Measurements from ENCODE around the gene YWHAH.

YWHAH gene

DNA sequence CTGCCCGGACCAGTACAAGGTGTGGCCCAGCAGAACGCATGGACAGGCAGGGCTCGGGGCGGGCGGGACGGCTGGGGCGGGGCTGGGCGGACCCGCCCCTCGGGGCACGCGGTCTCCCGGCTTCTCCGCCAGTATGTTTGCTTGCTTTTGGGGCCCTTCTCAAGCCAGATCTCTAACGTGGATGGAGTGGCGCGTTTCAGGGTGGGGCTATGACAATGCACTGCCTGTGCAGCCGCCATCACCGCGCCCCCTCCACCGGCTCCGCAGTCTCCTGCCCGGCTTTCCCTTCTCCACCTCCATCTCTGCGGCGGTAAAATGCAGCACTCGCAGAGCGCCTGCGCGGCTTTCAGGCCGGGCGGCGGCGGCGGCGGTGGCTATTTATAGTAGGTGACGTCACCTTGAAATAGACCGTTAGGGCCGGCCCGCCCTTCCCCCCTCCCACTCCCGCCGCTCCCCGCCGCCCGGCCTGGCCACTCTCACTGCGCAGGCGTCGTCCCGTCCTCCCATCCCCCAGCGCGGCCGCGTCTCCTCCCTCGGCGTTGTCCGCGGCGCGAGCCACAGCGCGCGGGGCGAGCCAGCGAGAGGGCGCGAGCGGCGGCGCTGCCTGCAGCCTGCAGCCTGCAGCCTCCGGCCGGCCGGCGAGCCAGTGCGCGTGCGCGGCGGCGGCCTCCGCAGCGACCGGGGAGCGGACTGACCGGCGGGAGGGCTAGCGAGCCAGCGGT is at the start of gene YWHAH:
Gene YWHAH (plus strand): TSS at position 558 of the 722 bp plus-strand sequence. CDS start 199 bp downstream, outside the sequence.
- peak; percentile 98 for DNase-seq

DNA sequence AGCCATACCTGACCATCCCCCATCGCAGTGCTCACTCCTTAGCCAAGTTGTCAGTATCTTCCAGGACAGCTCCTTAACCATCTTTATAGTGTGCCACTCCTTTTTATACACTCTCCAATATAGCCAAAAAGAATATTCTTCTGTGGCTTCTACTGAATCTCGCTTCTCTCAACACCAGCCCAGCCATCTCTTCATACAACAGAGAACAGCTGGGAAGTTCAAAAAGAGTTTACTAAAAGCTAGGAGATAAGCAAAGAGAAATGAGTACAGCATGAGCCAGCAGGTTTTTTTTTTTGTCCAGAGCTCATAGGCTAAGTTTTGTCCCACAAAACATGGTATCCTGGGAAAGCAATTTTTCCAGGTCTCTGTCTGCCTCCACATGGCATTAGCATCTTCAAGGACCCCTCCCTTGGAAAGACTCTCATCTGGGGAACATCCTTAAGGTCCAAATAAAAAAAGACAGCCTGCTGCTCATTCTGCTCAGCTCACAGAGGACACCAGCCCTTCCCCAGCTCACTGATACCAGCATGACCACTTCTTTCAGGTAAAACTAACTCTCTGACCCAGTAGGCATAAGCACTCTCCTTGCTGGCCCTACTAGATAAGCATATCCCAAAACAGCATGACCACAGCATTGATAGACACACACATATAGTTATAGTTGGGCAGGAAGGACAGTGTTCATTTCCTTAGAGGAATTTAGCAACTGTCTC is 48.8 kb upstream of the YWHAH start:
- peak; percentile 74 for DNase-seq

DNA sequence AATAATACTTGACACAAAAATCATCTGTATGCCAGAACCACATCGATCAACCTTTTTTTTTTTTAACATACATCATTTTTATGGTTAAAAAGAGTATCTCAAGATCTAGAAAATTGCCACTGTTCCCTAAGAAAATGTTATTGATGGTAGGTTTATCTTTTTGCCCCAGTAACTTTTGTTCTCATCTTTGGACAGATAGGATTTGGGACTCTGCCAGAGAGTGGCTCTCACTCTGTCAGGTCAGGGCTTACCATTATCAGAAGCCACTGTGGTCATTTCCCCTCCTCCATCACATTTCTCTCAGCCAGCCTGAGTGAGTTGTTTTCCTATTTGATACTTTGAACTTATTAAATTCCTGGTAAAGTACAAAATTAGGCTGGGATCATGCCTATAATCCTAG is 47.9 kb upstream of the YWHAH start:
- peak; percentile 59 for DNase-seq

DNA sequence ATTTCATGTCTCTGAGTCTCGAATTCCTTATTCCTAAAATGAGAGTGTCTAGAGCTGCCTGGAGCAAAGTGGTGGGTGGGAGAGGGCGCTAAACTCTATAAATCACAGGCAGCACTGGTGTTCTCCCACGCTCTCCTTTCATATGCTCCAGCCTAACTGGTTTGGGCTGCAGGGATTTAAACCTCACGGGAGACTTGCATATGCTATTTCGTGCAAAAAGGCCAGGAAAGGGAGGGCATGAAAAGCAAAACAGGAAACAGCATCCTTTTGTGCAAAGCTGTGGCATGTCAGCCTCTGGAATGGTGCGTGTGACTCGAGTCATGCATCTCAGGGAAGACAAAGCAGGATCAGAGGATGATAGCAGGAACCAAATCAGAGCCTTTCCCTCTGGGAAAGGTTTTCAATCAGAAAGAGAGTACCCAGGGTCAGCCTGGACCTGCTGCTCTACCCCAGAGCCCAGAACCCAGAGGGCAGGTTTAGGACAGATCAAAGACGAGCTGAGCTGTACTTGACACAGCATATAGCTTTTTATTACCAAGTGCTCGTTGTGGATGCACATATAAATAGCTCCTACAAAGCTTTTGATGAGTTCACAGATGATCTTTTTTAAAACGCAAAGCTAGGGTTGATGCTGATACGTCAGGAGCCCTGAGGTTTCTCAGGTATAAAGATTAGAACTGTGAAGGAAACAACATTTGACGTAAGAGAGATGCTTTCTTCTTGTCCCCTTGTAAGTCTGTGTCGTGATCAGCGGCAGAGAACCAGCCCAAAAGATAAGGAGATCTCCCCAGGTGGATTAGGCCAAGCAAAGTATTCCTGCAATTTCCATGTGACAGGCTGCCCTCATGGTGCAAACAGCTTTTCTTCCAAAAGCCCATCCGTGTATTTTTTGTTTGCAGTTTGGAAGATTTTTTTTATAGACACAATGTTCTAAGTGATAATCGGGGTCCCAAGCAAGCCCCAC is 46.2 kb upstream of the YWHAH start:
- no peak for DNase-seq

DNA sequence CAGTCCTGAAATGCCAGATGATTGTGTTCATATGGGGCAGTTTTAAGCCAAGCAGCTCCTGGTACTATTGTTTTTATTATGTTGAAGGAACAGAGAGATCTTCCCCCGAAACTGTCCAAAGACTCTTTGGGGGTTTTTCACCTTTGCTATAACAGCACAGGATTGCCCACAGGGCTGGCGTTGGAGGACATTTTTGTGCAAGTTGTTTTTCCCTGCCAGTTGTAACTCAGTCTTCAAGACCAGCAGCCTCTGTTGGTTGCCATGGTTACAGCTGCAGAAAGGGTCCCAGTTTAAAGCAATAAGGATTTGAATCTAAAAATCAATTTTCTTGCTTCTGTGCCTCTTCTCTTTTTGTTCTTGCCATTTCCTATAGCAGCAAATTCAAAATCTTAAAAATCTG is 45.4 kb upstream of the YWHAH start:
- no peak for DNase-seq

DNA sequence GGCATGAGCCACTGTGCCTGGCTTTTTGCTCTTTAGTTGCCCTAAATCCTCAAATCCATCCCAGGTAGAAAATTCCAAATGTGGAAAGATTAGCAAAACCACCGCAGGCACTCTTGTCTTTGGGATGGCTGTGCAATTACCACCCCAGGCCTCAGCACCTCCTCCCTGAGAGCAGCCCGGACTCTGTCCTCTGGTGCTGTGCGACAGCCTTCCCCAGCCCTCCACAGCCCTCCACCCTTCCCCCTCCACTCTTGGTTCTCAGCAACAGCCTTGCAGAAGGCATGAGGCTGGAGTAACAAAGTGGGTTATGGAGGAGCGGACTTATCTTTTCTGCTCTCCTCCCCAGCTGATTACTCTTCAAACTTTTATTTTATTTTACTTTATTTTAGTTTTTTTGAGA is 44.7 kb upstream of the YWHAH start:
- no peak for DNase-seq

DNA sequence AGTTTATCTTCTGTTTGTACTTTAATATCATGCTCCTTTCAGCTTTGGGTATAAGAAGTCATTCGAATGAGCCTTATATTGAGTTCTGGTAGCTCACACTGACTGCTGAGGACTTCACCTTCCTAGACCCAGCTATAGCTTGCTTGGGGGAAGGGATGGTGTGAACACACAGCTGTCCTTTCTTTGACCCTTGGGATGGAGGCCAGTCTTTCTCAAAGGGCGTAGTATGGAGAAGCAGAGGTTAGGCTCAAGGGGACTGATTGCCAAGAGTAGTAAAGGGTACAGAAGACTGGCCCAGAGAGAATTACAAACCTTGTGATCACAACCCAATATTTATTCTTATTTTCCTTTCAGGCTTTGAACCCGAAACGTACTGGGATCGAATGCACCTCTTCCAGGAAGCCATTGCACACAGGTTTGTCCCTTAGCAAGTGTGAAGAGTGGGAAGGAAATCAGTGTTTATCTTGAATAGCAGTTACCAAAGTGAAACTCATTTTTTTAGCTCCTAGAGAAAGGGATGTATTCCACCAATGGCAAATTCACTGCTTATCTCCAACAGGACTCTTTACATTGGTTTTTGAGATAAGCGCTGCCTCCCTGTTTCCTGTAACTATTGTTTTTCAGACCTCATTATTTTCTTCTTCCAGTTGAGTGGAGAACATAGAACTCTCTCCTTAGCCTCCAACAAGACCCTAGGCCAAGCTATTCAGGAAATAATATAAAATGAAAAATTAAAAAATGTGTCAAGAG is 42.8 kb upstream of the YWHAH start:
- peak; percentile 78 for DNase-seq

DNA sequence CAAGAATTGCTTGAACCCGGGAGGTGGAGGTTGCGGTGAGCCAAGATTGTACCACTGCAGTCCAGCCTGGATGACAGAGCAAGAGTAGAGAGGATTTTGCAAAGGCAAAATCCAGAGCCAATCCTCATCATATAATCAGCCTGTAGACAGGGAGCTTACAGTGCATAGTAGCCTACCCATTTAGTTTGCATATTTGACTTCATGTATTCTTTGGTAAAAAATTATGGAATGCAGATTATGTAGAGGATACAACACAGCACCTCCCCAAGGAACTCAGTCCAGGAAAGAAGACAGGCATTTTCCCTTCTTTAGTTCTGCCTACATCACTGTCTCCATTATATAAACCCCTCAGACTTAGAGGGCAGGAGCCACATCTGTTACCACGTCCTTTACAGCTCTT is 39.7 kb upstream of the YWHAH start:
- DNase-seq = no peak

DNA sequence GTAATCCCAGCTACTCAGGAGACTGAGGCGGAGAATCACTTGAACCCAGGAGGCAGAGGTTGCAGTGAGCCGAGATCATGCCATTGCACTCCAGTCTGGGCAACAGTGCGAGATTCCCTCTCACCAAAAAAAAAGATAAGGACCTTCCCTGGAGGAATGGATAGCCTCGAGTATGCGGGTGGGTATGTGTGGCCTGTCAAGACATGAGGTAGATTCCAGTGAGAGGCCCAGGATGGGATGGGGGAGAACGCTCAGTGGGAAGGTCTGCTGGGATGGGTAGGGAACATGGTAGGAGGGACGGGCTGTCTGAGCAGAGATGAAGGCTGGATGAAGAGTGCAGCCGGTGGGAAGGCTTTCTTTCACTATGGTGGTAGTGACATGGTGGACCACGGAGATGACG is 39.0 kb upstream of the YWHAH start:
- DNase-seq = no peak

DNA sequence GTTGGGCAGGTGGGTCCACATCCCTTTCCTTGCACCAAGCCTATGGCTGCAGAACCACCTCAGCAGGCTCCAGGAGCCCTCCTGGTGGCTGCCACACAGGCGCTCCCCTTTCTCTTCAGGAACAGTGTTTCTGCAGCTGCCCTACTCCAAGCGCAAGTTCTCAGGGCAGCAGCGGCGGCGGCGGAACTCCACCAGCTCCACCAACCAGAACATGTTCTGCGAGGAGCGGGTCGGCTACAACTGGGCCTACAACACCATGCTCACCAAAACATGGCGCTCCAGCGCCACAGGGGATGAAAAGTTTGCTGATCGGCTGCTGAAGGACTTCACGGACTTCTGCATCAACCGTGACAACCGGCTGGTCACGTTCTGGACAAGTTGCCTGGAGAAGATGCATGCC is 38.2 kb upstream of the YWHAH start:
- DNase-seq = no peak

DNA sequence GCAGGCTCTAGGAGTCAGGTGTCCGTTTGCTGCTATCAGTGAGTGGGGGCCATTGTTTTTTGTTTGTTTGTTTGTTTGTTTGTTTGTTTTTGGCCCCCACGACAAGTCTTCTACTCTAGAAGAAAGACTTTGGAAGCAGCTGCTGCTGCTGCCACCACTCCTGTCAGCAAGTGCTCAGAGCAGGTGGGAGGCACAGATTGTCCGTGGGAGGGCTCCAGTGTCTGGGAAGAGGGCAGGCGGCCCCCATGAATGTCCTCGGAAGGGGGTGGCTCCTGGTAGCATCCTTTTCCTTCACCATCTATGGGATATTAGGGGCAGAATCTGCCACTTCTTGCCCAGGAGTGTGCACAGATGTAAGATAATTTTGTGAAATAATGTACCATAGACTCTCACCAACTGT is 37.8 kb upstream of the YWHAH start:
- no peak for DNase-seq

DNA sequence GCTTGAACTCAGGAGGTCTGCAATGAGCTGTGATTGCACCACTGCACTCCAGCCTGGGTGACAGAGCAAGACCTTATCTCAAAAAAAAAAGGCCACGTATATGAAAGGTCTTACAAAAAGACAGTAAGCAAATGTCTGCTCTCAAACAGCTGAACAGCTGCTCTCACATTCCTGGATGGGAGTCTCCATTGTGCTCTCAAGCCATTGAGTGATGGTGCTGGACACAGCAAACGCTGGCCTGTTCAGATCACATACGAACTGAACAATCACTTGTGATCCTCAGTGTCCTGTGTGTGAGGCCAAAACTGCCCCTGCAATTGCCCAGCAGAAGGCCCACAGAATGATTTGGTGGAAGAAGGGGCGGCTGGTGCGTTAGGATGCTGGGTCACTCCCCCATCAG is 34.4 kb upstream of the YWHAH start:
- no peak for DNase-seq

DNA sequence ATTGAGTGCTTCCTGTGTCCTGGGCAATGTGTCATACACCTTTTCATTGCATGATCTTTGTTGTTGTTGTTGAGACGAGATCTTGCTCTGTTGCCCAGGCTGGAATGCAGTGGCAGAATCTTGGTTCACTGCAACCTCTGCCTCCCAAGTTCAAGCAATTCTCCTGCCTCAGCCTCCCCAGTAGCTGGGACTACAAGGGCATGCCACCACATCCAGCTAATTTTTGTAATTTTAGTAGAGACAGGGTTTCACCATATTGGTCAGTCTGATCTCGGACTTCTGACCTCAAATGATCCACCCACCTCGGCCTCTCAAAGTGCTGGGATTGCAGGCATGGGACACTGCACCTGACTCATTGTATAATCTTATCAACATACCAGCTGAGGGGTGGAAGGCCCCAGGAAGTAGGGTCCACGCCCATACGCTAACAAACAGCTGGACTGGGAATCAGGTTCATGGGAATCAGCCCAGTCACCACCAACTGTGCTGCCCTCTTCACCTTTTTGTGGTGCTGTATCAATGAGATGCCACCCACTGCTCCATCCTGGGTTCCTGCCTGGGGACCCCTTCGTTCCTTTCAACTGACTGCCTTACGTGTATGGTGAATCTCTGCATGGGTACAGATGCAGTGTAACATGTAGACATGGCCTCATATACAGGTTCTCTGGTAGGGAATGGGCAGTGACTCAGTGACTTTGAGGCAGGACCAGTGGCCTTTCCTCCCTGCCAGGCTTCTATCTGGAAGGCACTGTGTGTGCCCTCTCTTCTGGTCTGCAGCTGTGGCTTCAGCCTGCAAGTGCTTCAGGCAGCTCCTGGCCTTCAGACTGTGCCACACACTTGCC is 32.5 kb upstream of the YWHAH start:
- no peak for DNase-seq

DNA sequence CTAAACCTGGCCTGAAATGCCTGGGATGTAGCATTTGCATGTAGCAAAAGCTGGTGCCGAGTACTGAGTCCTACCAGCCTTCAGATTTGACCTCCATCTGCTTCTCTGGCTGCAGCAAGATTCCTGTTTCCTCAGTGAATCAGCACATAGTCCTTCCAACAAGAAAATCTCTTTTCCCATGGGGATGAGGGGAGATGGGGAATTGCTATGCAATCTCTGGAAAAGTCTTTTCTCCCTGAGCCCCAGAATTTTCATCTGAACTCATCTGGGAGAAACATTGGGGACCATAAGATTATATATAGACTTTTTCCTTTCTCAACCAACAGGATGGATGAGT is 32.0 kb upstream of the YWHAH start:
- DNase-seq = no peak

DNA sequence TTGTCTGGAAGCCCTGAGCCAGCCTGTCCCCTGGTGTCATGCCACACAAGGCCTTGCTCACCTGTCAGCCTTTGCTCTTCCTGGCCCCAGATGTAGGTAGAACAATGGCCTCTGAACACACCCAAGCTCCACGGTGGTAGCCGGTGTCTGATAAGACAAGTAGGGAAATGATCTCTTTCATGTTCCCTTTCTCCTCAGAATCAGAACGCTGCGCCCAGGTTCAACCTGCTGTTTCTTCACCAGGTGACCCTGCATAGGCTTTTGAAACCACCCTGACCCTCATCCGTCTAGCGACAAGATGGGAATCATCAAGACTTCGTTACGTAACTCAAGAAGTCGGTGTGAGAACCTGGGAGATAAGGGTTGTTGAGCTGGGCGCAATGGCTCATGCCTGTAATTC is 28.7 kb upstream of the YWHAH start:
- no peak for DNase-seq

DNA sequence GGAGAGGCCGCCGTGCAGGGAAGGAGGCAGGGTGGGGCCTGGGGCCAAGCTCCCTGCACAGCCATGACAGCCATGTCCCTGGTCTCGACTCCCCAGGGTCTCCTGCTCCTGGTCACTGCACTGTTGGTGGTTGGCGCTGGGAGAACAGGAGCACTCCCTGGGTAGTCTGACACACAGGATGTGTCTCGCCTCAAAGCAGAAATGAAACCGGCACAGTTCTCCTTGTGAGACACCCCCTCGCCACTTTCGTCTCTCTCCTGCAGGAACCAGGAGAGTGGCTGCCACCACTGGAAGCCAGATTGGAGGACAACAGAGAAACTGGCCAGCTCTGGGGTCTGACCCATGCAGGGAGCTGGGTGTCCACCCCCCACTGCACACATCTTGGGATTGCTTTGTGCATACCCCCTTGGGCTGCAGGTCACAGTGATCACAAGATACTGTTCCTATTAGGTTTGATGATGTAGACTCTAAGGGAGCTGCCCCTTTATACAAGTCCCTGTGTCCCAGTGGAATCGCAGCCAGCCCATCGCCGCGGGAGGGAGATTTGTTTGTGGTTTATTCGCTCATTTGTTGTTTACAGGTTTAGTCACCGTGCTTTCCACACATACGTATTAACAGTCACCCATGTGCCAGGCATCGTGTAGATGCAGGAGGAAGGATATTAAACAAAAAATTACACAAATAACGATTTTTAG is 27.0 kb upstream of the YWHAH start:
- no peak for DNase-seq

DNA sequence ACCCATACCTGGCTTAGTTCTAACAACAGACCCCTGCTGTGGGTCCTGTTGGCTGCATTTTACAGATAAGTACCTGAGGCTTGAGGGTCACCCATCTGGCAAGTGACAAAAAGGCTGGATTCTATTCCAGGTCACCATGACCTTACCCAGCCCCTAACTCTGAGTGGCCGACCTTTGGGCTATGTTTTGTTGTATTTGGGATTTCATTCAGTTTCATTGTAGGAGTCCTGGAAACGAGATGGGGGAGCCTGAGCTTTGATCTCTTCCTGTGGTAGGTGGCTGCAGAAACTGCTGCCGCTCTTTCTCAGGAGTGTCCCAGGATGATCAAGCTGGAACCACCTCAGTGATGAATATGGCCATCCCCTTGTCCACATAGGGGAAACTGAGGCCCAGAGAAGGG is 24.6 kb upstream of the YWHAH start:
- no peak for DNase-seq

DNA sequence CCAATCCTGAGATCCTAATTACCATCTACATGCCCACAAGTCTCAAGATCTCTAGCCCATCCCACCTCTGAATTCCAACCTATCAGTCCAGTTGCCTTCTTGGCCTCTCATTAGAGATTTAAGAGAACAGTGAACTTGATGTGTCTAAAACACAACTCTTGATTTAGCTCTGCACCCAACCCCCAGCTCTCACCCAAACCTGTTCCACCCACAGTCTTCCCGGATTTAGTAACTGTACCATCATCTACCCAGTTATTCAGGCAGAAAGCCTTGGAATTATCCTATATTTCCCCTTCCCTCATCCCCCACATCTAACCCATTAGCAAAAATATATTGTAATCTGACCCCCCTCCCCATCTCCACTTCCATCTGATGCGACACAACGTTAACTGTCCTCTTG is 24.0 kb upstream of the YWHAH start:
- no peak for DNase-seq

DNA sequence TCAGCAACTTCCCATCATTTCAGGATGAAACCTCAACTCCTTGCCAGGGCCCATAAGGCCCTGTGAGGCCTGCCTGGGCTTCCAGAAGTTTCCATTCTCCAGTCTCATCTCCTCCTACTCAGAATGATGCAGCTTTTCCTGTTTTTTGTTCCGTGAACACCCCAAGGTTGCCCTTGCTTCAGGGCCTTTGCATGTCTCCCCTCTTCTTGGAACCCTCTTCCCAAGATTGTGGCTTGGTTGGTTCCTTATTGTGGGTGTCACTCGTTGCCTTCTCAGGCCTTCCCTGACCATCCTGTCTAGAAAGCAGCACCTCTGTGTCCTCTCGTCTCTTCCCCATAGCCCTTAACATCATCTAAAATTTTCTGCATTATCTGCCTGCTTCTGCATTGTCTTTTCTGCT is 23.2 kb upstream of the YWHAH start:
- no peak for DNase-seq

DNA sequence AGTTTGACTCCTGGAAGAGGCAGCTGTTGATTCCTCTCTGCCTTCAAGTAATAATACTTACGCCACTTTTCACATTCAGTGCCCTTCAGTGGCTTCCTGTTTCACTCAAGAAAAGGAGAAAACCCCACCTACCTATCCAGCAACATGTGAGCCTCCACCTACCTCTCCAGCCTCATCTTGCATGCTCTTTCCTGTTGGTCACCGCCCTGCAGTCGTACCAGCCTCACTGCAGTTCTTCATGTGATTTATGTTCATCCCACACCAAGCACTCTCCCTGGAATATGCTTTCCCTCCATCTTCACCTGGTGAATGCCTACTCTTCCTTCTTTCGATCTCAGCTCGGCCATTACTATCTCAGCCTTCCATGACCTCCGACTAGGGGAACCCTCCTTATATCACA is 21.8 kb upstream of the YWHAH start:
- DNase-seq = no peak

DNA sequence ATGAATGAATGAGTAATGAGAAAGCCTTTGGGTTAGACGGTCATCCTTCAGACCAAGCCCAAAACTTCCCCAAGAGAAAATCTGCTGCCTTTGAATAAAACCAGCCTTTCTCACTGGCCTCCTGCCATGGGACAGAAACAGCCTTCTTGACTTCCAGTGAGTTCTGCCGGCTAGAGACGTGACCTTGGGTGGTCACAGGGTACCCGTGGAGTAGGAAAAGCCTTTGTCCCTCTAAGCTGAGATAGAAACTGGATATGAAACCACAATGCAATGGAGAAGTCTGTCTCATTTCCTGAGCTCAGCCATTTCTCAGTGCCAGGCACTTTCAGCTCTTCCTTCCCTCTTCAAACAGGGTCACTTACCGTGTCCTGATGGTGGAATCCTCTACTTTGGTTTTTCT is 21.2 kb upstream of the YWHAH start:
- DNase-seq = peak; percentile 54

Data from hematopoietic multipotent progenitor cell treated with erythropoietin and hydrocortisone succinate and interleukin-3 and kit ligand, for 4 days (in vitro differentiated cells).